Stimulated activated CD4-positive, alpha-beta T cell treated with anti-CD3 and anti-CD28 coated beads, Interleukin-4, amount 100 ng/mL, for 24 hours (primary cell): ENCODE measurements around the gene ABO.
"Not testable (repeated sequence)": the region's sequence is repeated elsewhere in the genome, so short reads cannot be mapped to it uniquely, and the experiment has no call there.

Experiments
- DNase-seq: peaks from one replicate; pipeline ENCODE4 v3.0.0-alpha.2; 2020

The ABO gene

GRCh38 chr9:133238851-133239532 is 36.0 kb downstream of the ABO start:
- DNase-seq: peak; percentile 72

- DNase-seq: peak; percentile 24
These were observed 36.6 kb downstream of the ABO start for GRCh38 chr9:133238272-133238850.

GRCh38 chr9:133237035-133237731 is 37.8 kb downstream of the ABO start:
- DNase-seq: no peak

- not testable (repeated sequence) for DNase-seq
These were observed 38.5 kb downstream of the ABO start for GRCh38 chr9:133236291-133237034.

- no peak for DNase-seq
These were observed 39.3 kb downstream of the ABO start for GRCh38 chr9:133235549-133236222.

- DNase-seq: no peak
These were observed 40.3 kb downstream of the ABO start for GRCh38 chr9:133234577-133235322.

GRCh38 chr9:133233681-133234432 is 41.1 kb downstream of the ABO start:
- no peak for DNase-seq

- not testable (repeated sequence) for DNase-seq
These were observed 43.0 kb downstream of the ABO start for GRCh38 chr9:133231934-133232568.

GRCh38 chr9:133230514-133230913 is 44.5 kb downstream of the ABO start:
- DNase-seq: not testable (repeated sequence)

- no peak for DNase-seq
These were observed 44.9 kb downstream of the ABO start for GRCh38 chr9:133230093-133230492.

GRCh38 chr9:133228474-133229193 is 46.4 kb downstream of the ABO start:
- DNase-seq: not testable (repeated sequence)

GRCh38 chr9:133227996-133228395 is 47.0 kb downstream of the ABO start:
- not testable (repeated sequence) for DNase-seq

GRCh38 chr9:133227242-133227860 is 47.6 kb downstream of the ABO start:
- no peak for DNase-seq

GRCh38 chr9:133226219-133227171 is 48.5 kb downstream of the ABO start:
- DNase-seq: no peak

- no peak for DNase-seq
These were observed 49.6 kb downstream of the ABO start for GRCh38 chr9:133225171-133226011.

- no peak for DNase-seq
These were observed 50.2 kb downstream of the ABO start for GRCh38 chr9:133224762-133225161.

GRCh38 chr9:133223159-133223756 is 51.7 kb downstream of the ABO start:
- DNase-seq: not testable (repeated sequence)
